Hindlimb muscle (tissue), 1 donor: ENCODE results near the gene HDAC11. TPM values are rescaled to one million over a fixed set of nuclear protein-coding genes. Genes with fewer than 3 reads are reported as not detected.

Experiments
- DNase-seq: peaks from one replicate; pipeline ENCODE4 v3.0.0-alpha.2; 2013
- polyA plus RNA-seq: library from polyadenylated mRNA; unstranded; fragments of 120-200 nt; gene quantifications from one replicate; pipeline ENCODE4 v1.2.1, GENCODE V29; 2013; ENCODE audit not compliant: insufficient read length

Gene HDAC11
- polyA plus RNA-seq, 1 donor: 19.2 TPM

DNA sequence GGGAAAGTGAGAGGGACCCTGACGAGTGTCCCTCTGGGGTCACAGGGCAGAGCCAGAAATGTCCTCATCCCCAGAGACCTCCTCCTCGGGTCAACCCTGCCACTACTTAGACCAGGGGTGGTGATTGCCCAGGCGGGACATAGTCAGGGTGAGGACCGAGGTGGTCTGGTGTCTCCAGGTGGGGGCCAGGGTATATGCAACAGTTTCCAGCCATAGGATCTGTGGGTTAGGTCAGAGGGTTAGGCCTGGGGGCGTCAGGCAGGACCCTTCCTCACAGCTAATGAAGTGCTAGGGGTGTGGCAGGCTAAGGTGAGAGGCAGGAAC lies 46.5 kb downstream of the HDAC11 start:
- no peak for DNase-seq

DNA sequence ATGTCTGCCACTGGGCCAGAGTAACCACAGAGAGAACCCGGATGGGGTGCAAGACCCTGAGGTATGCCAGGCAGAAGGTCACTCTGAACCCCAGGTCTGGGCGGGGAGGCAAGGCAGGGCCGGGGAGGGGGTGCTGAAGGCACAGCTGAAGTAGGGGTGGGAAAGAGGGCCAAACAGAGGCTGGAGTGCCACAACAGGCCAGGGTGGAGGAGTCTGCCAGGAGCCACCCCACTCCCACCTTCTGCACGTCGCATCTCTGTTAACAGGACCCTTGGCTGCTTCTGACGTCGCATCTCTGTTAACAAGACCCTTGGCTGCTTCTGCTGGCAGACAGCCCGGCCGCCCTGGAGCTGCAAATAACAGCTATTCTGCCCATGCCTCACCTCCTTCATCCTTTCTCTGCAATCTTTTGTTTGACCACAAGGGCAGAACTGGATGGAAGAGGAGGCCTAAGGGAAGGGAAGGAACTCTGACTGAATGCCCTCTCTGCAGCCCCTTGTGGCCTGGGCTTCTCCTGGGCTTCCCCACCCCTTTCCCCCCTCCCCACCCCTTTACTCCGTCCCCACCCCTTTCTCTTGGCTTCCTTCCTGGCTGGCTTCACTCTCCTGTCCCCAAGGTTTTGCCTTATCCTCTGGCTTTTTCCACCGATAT lies 48.2 kb downstream of the HDAC11 start:
- DNase-seq: no peak

DNA sequence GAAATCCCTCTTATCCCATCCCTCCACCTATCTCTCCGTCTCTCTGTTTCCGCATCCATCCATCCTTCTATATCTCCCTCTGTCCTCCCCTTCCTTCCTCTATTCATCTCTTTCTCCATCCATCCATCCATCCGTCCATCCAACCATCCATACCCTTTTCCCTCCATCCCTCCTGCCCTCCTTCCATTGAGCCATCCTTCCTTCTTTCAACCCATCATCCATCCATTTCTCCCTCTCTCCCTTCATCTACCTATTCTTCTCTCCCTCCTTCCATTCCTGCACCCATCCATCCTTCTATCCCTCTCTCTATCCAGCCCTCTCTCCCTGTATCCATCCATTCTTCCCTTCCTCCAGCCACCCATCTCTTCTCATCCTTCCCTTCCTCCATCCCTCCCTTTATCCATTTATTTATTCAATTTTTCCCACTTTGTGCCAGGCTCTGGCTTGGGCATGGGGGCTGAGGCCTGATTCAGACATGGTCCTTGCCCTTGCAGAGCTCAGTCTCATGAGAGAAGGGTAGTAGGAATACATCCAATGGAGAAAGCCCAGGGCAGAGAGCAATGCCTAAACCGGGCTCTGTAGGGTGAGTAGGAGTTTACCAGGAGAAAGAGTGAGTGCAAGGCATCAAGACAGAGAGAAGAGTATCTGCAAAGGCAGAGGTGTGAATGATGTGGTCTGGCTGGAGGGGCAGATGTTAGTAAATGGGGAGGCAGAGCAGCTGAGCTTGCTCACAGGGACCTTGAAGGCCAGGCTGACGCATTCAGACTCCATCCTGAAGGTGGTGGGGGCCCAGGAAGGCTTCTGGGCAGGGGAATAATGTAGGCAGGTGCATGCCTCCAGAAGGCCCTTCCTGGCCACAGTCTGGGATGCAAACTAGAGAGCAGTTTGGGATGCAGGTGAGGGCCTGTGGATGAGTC lies 49.3 kb downstream of the HDAC11 start:
- no peak for DNase-seq

DNA sequence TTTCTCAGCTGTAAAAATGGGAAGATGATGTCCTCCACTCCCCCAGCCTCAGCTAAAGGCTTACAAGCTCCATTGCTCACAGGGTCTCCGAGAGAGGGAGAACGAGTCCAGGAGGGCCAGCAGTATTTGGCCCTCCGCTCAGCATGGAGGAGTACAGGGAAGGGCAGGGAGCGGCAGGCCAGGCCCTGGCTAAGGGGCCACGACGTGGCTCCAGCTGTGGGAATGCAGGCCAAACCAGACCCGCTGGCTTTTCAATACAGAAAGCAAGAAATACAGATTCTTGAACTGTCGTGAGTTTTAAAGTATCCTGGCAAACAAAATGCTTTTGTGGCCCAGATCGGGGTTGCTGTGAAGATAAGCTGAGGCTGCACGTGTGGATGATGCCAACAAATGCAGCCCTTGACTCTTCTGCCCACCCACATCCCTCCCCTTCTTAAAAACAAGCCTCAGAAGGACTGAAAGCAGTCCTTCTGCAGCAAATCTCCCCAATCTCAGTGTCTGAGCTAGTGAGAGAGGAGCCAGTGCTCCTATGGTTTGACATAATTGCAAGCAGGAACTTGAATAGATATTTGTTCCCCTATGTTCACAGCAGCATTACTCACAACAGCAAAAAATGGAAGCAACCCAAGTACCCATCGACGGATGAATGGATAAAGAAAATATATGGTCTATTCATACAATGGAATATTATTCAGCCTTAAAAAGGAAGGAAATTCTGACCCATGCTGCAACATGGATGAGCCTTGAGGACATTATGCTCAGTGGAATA lies 50.3 kb downstream of the HDAC11 start:
- DNase-seq: no peak

DNA sequence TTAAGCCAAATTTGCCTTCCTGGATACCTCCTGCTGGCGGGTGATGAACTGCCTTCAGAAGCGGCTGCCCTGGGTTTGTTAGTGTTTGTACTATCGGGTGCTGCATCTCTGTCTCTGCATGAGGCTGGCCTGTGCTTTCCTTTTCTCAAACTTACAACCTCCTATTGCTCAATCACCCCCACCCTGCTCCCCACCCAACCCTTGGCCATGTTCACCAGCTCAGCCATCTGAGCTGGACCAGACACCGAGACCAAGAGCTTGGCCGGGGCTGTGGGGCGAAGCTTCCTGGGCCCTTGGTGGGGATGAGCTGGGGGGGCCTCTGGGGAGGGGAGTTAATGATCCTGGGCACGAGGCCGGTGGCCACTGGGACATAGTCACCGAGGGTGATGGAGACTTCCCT lies 52.0 kb downstream of the HDAC11 start:
- no peak for DNase-seq

DNA sequence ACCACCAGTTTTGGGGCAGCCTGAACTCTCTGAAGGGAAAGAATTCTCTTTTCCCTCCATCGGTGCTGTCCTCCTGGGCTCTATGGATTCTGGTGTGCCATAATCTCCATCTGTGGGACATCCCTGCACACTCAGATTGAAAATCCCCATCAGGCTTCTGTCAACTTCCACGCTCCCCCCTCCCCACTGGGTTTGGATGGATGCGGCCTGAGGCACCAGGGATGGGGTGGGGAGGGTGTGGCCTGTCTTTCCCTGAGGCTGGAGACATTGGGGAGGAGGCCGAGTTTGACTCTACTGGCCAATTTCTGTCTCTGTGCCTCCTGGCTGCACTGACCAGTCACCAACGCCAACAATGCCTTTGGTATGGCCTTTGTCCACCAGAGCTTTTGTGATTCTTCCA lies 52.5 kb downstream of the HDAC11 start:
- no peak for DNase-seq

DNA sequence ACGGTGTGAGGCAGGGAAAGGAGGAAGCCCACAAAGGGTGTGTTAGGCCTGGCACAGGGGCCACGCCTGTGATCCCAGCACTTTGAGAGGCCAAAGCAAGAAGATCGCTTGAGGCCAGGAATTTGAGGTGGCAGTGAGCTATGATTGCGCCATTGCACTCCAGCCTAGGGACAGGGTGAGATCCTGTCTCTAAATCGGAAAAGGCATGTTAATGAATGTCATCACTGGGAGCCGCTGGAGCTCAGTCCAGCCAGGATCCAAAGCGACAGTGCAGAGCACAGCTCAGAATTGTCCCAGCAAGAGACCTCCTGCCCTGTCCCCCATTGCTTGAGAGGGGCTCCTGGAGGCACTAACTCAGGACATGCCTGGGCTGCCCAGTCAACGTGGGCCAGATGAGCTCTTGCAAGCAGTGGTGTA lies 53.8 kb downstream of the HDAC11 start:
- no peak for DNase-seq

DNA sequence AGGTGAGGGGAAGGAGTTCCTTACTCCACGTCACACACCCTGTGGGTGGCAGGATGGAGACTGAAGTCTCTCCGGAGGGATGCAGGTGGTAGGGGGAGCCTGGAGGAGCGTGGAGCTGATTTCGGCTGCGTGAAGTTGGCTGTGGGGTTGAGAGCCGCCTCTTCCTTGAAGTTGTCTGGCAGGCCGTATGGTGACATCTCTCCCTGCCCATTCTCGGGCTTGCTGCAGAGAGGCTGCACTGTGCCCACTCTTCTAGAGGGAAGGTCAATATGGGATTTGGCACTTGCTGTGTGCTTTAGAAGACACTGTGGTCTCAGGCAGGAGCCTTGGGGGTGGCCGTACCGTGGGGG lies 55.4 kb downstream of the HDAC11 start:
- no peak for DNase-seq

DNA sequence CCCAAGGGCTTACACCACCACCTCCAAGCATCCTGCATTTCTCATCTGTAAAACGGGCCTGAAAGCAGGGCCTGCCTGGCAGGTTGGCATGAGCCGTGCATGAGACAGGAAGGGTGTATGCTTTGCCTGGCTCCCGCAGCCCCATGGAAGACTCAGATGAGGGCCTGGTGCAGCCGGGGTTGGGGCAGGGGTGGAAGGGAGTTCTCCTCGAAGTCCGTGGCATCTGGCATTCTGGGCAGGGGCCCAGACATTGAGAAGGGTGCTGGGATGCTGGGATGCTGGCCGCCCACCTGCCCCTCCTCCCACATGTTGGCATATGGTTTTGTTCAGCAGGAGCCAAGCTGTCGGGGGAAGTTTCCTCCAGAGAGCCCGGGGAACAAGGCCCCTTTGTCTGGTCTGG lies 55.8 kb downstream of the HDAC11 start:
- no peak for DNase-seq

DNA sequence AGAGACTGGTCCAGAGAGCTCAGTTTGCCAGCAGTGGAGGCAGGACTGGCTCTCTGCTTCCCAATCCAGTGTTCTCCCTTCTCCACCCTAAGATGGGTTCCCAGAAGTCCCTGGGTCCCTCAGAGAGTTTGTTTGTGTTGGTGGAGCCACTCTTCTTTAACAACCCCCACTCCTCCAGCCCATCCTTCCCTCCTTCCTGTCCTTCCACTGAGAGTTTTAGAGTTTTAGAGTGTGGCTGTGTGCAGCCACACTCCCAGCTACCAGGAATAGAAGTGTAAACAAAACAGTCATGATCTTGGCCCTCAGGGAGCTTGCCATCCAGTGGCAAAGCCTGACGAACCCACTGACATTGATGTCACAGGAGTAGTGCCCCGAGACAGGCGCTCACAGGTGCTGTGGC lies 56.3 kb downstream of the HDAC11 start:
- no peak for DNase-seq

DNA sequence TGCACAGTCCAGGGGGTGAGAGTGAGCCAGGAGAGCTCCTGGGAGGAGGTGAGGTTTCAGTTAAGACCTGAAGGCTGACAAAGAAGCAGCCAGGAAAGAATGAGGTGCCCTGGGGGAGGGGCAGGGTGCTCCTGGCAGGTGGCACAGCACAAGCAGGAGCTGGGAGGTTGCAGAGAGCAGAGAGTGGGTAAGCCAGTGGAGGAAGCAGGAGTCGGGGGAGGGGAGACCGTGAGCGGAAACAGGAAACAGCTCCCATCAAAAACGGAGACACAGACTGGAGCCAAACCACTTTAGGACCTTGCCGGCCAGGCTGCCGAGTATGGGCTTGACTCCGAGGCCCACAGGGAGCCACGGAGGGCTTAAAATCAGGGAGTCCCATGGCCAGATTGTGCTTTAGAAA lies 56.7 kb downstream of the HDAC11 start:
- no peak for DNase-seq

DNA sequence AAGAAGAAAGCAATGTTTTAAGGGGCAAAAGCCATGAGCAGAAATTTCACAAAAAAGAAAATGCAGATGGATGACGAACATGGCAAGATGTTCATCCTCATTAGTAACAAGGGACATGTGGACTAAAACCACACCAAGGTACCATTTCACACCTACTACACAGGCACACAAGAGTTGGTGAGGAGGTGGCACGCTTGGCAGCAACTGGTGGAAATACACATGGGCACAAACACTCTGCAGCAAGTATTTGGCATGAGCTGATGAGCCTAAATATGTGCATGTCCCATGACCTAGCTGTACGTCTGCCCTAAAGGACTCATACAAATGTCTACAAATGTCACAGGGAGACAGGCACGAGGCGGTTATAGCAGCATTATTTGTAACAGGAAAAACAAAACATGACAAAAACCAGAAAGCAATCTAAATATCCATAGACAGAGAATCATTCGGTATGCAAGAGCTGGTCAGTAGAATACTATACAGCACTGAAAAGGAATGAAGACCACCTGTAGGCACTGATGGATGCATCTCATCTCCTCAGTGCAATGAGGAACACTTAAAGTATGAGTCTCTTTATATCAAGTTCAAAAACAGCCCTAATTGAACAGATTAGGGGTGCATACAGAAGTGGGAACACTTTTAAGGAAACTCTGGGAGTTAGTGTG lies 57.3 kb downstream of the HDAC11 start:
- DNase-seq: no peak

DNA sequence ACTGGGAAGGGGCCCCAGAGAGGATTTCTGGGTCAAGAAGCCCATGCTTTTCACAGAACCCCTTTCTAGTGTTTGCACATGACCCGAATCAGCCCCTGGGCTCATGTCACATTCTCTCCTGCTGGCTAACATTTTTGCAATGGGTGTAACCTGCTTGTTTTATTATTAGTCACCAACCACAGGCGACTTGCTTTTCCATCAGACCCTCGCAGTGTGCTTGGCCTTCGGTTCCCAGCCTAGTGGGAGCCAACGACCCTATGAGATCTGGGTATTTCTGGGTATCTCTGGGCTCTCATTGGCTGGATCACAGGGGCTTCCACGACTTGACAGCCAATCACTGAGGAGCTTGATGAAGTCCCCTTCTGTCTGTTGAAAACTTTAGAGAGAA lies 57.8 kb downstream of the HDAC11 start:
- DNase-seq: no peak

DNA sequence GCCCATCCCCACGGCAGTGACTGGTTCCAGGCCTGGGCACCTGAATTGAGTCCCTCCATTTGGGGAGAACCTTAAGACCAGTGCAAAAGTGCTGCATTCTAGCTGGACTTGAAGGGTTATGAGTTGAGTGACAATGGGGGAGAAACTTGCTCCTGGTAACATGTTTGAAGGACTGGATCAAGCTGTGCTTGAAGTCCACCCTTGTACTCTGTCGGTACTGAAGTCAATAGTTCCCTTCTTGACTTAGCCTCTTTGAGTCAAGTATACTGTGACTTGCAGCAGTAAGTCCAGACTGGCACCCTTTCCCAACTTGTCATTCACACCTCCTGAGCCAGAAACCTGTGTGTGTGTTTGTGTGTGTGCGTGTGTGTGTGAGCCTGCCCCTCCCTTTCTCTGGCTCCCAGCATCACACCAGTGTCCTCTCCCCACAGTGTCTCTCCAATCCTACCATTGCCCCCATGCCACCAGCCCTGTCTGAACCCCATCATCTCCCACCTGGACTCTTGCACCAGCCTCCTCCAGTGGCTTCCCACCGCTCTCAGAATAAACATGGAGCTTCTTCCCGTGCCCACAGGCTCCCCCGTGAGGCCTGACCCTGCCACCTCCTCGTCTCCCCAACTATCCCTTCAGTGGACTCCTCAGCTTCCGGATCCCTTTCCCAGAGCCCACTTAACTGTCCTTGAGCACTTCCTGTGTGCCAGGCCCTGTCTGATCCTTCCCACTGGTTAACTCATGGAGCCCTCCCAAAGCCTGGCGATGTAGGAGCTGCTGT lies 58.6 kb downstream of the HDAC11 start:
- no peak for DNase-seq

DNA sequence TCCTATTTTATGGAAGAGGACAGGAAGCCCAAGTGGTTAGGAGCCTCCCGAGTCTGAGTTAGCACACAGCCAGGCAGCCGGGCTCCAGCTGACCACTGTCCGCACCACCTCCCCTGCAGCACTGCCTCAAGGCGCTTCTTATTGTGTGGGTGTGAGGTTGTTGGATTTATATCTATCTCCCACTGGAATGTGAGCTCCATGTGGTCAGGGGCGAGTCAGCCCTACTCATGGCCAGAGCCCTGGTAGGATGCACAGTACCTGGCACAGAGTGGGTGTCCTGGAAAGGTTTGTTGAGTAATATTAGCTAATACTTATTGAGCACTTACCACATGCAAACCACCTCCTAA lies 59.2 kb downstream of the HDAC11 start:
- no peak for DNase-seq

DNA sequence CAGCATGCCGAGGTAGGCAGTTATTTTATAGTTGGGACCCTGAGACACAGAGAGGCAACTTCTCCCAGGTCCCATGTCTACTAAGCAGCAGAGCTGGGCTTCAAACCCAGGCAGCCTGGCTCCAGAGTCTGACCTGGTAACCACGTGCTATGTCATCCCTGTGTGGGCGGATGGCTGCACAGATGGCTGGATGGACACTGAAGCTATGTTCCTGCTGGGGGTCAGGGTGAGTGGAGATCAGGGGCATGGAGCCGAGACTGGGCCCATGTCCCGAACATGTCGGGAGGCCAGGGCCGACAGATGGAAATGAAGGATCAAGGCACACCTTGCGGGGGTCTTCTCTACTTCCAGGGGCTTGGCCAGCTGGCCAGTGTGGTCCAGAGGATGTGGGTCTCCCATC lies 59.6 kb downstream of the HDAC11 start:
- no peak for DNase-seq

DNA sequence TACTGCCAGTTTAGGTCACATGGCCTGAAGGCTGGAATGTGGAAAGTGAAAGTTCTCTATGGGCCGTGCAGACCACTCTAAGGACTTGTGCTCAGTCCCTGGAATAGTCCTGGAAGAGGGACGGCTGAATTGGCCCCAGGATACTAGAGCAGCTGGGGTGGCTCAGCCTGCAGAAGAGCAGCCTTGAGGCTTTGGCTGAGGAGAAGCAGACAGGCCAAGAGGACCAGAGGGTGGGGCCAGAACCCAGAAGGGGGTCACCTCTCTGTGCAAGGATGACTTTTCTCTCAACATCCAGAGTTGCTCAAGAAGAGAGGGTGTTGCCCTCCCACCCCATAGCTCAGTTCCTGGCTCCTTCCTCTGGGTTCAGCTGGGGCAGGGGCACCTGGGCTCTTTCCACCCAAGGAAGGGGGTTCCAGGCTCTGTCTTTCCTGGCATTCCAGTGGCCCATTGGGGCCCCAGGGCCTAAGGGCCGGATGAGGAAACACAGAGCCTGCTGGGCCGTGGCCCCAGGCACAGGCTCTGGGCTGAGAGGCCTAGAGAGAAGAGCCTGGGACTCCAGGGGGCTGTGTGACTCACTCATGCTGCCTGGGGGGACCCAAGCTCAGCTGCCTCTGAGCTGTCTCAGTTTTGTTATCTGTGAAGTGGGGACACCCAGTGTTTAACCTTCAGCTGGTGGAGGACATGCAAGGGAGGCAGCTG lies 60.3 kb downstream of the HDAC11 start:
- DNase-seq: no peak

DNA sequence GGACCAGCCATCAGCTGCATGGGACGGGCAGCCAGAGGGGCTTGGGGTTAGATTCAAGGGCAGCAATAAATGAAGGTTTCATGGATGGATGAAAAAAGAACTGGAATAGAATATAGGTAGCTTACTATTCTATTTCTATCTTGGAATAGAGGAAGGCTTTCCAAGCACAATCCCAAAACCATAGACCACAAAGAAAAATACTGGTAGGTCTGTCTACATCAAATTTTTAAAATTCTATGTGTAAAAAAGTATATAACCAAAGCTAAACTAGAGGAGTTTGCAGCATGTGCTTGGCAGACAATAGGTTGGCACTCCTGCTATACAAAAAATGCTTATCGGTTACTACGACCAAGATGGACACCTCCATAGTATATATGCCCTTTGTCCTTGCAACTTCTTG lies 61.6 kb downstream of the HDAC11 start:
- DNase-seq: no peak

DNA sequence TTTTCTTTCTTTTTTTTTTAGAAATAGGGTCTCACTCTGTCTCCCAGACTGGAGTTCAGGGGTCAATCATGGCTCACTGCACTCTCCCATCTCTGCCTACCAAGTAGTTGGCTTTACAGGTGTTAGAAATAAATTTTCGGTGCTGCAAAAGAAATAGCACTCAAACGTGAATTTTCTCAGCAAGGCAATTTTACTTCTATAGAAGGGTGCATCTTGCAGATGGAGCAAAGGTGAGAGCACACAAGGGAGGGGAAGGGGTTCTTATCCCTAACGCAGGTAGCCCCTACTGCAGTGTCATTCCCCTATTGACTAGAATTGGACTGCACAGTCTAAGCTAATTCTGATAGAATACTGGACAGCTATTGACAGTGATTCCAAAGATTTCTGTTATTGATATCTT lies 62.0 kb downstream of the HDAC11 start:
- DNase-seq: no peak

DNA sequence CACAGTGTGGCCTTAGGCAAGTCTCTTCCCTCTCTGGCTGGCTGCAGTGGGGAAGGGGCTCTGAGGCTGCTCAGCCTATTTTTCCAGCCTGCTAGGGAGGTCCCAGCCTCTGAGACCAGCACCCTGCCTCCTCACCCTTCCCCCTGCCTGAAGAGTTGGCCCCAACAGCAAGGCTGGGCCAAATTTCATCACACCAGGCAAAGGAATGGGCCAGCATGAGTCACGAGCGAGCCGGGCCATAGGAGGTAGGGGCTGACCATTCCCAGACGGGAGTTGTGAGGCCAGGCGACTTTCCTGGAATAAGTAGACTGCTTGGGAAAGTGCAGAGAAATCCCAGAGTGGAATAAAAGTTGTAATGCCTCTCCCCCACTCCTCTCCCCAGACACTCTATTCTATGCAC lies 63.1 kb downstream of the HDAC11 start:
- DNase-seq: no peak

DNA sequence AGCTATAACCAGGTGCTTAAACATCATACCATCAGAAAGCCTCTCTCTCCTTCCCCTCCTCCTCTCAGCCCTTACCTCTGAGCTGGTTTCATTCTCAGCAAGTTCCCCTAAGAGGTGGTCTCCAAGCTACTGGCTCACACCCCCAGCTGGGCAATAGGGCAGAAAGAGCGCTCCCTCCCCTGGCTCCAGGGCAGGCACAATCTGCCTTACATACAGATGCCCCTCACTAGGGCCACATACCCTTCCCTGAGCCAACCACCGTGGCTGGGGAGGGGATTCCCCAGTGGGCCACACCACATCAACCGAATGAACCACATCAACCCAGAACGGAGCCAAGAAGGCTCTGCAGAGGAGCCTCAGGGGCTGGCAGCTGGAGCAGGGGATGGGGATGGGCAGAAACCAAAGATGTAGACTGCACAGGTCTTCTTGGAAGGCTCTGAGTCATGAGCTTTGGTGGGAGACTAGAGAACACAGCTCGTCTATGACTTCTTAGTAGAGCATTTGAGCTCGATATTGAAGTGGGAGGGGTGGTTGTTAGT lies 64.3 kb downstream of the HDAC11 start:
- DNase-seq: no peak
